DND-41 (cell line): Measurements from ENCODE around the gene PBOV1.

Experiments used
- EZH2 ChIP-seq: IDR thresholded peaks from 3 replicates; pipeline ENCODE4 v1.6.1; 2012; ENCODE audit warnings: borderline replicate concordance, low read depth, mild to moderate bottlenecking, moderate library complexity, low read length, inconsistent platforms; ENCODE audit not compliant: severe bottlenecking
- TF ChIP-seq, protein P1 (sequence below): IDR thresholded peaks from 2 replicates; pipeline ENCODE4 v1.5.1; 2012; ENCODE audit warnings: borderline replicate concordance, low read length, moderate library complexity, mild to moderate bottlenecking; ENCODE audit not compliant: poor library complexity, severe bottlenecking; ENCODE audit errors: extremely low read depth

DNA sequence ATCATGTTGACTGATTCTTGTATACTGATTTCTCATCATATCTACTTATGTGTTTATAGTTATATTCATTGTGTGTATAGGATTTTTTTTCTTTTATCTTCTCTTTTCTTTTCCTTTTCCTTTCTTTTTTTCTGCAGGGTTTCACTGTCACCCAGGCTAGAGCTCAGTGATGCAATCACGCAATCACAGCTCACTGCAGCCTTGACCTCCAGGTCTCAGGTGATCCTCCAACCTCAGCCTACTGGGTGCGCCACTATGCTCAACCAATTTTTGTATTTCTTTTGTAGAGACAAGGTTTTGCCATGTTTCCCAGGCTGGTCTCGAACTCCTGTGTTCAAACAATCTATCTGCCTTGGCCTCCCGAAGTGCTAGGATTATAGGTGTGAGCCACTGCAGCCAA lies 1.6 kb upstream of the PBOV1 start:
- TF ChIP-seq, protein P1, sequence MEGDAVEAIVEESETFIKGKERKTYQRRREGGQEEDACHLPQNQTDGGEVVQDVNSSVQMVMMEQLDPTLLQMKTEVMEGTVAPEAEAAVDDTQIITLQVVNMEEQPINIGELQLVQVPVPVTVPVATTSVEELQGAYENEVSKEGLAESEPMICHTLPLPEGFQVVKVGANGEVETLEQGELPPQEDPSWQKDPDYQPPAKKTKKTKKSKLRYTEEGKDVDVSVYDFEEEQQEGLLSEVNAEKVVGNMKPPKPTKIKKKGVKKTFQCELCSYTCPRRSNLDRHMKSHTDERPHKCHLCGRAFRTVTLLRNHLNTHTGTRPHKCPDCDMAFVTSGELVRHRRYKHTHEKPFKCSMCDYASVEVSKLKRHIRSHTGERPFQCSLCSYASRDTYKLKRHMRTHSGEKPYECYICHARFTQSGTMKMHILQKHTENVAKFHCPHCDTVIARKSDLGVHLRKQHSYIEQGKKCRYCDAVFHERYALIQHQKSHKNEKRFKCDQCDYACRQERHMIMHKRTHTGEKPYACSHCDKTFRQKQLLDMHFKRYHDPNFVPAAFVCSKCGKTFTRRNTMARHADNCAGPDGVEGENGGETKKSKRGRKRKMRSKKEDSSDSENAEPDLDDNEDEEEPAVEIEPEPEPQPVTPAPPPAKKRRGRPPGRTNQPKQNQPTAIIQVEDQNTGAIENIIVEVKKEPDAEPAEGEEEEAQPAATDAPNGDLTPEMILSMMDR = no peak
- no peak for TF ChIP-seq EZH2
